Ramos (cell line): ENCODE results near the gene D2HGDH.
"Not testable (repeated sequence)": the region's sequence is repeated elsewhere in the genome, so short reads cannot be mapped to it uniquely, and the experiment has no call there.

Experiments used
- in situ Hi-C: fragments of 300-500 bp; cut with MboI; formaldehyde crosslinking; loops from one replicate; pipeline ENCODE4 v1.14.3; 2022; ENCODE audit warnings: low sequenced_read_pairs; ENCODE audit not compliant: unreplicated experiment

The D2HGDH gene

DNA sequence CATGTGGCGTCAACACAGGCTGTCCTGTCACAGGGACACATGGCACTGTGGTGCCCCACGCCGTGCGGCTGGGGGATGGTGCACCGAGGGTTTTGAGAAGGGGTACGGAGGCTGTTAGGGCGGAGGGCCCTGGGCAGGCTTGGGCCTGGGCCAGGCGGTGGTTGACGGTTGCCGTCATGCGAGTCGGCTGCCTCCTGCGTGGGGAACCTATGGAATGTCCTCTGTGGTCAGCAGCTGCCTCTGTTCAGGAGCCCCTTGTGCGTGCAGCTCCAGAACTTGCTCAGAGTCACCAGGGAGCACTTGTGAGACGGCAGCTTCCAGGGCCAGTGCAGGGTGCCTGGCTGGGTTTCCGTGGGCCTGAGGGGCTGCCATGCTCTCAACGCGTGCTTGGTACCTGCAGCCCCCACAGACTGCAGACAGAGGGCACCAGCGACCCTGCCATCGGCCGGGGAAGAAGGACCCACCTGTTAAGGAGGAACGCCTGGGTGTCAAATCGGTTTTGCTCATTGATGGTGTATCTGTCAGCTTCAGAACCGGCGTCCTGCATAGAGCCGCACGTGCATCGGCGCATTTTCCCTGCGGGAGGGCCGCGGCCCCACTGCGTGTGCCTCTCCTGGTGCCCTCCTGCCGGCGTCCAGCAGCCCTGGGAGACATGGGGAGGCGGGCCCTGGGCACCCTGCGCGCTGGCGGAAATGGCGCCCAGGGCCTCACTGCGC, 10.0 kb upstream of the D2HGDH start:
- in situ Hi-C loops: no loop called here

DNA sequence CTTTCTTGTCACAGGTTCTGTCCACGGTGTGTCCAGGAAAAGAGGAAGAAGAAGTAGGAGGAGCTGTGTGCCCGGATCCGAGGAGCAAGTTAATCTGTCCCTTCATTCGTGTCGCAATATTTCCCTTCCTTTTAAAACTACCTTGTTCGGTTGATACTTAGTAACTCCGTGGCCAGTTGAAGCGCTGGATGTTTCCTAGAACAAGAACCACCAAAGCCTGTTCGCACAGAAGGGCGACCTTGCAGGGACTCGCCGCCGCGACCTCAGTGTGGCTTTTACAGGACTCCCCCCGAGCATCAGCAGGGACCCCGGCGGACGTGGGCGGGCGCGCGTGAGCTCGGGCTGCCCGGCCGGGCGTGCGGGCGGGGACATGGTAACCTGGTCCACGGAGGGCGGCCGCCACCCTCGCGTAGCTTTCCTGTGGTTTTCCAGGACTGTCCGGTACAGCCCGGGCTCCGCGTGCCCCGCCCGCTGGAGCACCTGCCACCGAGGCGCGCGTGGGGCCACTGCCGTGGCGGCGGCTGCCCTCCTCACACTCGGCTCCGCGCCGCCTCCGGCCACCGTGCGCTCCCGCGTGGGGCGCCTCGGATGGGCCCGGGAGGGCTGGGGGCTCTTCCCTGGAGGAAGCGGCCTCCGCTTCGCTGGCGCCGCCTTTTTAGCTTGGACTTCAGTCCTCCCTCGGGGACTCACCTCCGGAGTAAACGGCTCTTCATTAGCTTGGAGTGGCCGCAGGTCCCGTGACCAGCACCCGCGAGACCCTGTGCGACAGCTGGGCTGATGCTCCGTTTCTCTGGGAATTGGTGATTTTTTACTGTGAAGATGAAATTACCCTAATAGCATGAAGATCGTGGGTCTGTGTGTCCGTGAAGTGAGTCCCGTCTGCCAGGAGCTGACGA, 9.2 kb upstream of the D2HGDH start:
- in situ Hi-C loops: no loop called here

DNA sequence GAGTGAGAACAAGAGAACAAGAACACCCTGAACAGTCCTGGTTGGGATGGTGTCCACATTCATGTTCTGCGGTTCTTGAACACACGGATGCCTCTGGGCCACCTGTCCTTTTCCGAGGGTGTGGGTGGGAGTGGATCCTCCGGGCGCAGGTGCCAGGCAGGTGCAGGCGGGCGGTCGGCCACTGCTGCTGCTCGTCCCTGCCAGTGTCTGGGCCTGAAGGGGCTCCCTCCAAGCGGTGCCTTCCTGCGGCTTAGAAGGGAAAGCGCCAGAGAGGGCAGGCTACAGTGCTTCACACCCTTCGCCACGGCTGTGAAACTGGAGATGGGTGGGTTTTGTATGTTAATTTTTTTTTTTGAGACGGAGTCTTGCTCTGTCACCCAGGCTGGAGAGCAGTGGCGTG, 8.0 kb upstream of the D2HGDH start:
- in situ Hi-C loops: no loop called here

DNA sequence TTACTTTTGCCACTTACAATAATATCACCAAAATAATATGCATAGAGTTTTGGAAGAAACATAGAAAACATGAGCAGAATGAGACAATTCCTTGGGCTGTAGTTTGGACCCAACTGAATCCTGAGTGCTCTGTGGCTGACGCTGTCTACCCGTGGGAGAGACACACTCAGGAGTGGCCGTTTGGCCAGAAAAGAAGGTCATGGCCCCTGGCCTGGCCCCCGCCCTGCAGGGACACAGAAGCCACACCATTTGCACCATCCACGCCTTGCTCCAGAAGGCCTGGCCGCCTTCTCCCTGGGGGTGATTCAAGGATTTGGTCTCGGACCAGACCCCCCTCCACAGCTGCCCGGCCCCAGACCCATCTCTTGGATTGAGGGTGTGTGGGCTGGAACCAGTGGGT, 6.4 kb upstream of the D2HGDH start:
- in situ Hi-C loops: no loop called here

DNA sequence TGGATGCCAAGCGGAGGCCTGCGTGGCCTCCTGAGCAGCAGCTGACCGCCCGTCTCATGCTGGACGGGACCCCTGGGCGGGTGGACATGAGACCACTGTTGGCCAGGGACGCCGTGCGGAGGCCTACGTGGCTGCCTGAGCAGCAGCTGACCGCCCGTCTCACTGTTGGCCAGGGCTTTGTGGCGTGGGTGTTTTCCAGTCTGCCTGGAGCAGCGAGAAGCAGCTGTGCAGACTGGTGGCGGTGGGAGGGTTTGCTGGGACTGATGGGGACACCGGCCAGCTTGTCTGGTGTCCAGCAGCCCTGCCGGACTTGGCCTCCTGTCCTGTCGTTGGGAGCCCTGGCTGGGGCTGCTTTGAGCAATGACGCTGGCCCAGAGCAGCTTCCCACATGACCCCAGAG, 5.8 kb upstream of the D2HGDH start:
- in situ Hi-C loops: no loop called here

DNA sequence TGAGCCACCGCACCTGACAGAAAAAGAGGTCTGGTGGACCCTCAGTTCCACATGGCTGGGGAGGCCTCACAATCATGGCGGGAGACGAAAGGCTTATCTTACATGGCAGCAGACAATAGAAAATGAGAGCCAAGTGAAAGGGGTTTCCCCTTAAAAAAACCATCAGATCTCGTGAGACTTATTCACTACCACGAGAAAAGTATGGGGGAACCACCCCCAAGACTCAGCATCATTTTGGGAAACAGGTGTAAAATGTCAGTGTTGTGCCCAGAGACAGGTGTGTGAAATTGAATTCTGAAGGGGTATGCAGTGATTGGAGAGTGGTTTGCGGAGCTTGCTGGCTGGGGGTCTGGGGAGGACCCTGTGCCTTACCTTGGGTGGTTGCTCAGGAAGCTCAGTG, 4.6 kb upstream of the D2HGDH start:
- in situ Hi-C loops: no loop called here

DNA sequence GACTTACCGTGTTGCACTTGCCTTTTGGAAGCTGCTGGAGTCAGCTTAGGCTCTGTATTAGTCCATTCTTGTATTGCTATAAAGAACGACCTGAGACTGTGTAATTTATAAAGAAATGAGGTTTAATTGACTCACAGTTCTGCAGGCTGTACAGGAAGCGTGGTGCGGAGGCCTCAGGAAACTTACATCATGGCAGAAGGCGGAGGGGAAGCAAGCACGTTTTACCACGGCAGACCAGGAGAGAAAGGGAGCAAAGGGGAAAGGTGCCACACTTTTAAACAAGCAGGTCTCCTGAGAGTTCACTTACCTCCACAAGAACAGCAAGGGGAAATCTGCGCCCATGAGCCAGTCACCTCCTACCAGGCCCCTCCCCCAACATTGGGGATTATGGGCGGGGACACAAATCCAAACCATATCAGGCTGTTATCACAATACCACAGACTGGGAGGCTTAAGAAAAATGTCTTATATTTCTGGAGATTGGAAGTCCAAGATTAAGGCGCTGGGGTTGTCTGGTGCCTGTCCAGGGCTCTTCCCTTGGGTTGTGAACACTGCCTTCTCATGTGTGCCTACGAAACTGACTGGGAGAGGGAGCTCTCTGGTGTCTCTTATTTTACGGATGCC, 3.6 kb upstream of the D2HGDH start:
- in situ Hi-C loops: no loop called here

DNA sequence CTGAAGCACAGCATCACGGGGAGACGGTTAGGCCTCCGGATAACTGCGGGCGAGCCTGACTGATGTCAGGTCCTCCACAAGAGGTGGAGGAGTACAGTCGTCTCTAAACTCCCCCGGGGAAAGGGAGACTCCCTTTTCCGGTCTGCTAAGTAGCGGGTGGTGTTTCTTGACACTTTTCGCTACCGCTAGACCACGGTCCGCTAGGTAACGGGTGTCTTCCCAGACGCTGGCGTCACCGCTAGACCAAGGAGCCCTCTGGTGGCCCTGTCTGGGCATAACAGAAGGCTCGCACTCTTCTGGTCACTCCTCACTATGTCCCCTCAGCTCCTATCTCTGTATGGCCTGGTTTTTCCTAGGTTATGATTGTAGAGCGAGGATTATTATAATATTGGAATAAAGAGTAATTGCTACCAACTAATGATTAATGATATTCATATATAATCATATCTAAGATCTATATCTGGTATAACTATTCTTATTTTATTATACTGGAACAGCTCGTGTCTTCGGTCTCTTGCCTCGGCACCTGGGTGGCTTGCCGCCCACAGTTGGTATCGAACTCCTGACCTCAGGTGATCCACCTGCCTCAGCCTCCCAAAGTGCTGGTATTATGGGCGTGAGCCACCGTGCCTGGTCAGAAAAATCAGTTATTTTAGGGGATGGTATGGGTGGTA, 1.8 kb upstream of the D2HGDH start:
- in situ Hi-C loops: not testable (repeated sequence)

DNA sequence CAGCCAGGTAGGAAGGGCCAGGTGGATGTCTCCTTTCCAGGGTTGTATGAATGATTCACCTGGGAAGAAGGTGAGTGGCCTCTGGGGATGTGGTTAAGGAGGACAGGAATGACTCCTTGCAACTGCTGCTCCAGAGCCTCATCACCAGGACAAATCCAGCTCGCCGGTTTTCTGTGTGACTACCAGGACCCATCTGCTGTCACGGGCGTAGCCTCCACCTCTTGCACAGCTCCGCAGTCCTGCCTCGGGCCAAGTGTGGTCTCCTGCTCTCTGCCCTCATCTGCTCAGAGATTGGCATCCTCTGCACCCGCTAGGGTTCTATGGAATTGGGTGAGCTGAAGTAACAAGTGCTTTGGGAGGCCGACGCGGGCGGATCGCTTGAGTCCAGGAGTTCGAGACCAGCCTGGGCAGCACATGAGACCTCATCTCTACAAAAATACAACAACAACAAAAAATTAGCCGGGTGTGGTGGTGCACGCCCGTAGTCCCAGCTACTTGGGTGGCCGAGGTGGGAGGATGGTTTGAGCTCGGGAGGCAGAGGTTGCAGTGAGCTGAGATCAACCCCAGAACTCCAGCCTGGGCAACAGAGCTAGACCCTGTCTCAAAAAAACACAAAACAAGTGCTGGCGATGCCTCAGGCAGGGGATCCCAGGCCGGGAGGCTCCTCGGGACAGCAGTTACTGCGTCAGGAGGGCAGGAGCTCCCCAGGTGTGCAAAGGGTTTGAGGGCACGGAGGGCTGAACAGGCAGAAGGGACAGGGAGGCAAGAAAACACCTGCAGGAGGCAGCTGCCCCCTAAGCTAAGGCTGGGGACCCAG, 831 bp upstream of the D2HGDH start:
- in situ Hi-C loops: no loop called here

DNA sequence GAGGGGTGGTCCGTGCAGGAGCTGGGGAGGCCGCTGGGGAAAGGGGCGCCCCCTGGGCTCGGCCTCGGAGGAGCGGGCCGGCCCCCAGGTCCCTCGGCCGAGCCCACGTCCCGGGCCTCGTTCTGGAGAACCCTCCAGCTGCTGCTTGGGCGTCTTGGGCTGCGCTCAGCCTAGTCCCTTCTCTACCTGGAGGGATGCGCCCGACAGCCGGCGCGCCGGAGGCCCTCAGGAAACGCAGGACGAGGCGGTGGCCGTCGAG, 293 bp upstream of the D2HGDH start:
- in situ Hi-C loops: no loop called here

DNA sequence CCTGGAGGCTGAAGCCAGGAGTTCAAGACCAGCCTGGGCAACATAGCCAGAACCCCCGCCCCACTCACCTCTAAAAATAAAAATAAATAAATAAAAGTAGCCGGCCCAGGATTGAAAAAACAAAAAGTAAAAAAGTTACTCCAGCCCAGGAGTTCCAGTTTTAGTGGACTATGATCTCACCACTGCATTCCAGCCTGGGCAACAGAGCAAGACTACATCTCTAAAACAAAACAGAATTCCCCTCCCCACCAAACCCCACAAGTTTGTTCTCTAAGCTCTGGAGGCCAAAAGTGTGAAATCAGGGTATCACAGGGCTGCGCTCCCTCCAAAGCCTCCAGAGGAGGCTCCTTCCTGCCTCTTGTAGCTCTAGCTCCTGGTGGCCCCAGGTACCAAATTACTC, 1.7 kb downstream of the D2HGDH start:
- in situ Hi-C loops: no loop called here

DNA sequence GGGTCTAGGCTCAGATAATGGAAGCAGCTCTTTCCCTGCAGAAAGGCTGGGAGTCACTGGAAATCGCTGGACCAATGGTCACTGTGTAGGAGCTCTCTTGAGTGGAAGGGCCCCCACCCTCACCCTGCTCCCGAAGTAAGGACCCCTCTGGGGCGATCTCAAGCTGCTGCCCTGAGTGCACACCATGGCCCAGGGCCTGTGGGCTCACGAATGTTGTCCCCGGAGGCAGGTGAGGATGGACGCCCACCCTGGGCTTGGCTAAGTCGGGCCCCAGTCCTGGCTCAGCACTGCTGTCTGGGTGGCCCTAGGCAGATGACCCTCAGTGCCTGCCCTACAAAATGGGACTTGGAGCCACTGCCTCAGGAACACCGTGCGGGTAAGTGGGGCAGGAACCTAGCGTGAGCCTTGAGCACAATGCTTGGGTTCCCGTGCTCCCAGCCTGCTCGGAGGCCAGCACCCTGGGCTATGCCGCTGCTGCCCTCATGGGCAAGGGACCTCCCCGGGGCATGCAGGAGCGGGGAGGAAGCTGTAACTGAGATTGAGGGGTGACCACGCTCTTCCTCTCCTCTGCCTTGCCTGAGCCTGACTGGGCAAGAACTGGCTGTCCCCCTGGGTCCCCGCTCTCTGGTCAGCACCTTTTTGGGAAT, 3.7 kb downstream of the D2HGDH start:
- in situ Hi-C loops: no loop called here

DNA sequence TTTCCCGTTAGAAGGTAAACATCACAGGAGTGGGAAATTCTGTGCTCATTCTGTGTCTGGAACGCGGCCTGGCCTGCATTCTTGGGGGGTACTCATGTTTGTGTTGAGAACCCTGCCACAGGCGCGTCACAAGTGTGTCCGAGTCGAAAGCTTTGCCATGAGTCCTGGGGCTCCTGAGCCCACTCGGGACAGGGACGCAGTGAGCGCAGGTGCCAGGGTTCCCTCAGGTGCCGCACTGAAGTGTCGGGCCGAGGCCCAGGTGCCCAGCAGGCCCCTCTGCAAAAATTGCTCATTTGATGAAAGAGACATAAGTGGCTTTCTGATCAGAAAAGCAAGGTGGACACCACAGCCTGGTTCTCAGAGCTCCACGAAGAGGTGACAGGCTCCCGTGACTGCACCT, 4.7 kb downstream of the D2HGDH start:
- in situ Hi-C loops: no loop called here

DNA sequence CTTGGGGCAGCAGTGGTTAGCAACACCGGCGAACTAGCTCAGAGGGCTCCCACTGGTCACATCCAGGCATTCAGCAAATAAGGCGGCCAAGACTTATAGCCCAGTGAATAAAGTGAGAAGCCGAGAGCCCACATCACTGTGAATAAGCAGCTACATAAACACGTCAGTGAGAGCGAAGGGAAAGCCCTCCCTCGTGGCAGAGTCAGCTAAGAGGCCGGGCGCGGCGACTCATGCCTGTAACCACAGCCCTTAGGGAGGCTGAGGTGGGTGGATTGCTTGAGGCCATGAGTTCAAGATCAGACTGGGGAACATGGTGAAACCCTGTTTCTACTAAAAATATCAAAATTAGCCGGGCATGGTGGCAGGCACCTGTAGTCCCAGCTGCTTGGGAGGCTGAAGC, 5.2 kb downstream of the D2HGDH start:
- in situ Hi-C loops: no loop called here

DNA sequence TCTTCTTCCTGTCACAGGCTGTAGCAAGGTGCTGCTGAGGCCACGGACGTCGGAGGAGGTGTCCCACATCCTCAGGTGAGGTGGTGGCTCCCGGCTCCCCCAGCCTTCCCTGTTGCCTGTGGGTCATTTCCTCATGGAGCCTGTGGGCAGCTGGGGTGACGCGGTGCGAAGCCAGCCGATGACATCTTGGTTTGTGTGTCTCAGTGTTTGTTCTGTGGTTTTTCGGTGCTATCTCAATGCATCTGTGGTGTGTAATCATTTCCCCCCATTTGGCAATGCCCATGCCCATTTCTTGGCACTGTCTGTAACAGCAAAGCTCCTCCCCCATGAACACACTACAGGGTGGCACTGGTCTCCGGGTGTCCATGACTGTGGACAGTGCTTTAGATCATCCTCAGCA, 6.6 kb downstream of the D2HGDH start:
- in situ Hi-C loops: no loop called here

DNA sequence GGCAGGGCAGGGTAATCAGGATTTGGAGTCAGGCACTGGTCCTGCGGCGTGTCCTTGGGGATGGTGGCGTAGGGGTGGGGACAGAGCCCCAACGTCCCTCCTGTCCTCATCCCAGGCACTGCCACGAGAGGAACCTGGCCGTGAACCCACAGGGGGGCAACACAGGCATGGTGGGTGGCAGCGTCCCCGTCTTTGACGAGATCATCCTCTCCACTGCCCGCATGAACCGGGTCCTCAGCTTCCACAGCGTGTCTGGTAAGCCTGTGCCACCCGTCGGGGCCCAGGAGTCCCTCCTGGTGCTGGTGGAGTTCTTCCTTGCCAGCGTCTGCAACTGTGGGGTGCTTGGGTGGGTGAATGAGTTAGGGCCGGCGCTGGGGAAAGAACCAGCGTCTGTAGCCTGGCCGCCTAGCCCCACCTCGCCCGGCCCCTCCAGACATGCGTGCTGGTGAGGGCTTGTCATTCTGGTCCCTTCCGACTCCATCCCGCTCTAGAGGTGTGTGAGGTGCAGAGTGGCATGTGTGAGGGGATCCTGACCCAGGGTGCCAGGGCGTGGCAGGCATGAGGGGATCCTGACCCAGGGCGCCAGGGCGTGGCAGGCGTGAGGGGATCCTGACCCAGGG, 8.0 kb downstream of the D2HGDH start:
- in situ Hi-C loops: no loop called here

DNA sequence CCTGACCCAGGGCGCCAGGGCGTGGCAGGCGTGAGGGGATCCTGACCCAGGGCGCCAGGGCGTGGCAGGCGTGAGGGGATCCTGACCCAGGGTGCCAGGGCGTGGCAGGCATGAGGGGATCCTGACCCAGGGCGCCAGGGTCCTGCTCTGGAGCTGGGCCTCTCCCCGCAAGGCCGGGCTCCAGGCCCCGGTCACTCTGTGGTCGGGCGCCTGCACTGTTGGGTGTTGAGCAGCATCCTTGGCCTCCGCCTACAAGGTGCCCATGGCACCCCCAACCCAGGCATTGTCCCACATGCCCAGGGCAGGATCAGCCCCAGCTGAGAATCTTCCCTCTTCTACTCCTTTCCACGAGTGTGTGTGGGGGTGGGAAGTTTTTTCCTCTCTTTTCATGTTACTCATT, 8.6 kb downstream of the D2HGDH start:
- in situ Hi-C loops: not testable (repeated sequence)

DNA sequence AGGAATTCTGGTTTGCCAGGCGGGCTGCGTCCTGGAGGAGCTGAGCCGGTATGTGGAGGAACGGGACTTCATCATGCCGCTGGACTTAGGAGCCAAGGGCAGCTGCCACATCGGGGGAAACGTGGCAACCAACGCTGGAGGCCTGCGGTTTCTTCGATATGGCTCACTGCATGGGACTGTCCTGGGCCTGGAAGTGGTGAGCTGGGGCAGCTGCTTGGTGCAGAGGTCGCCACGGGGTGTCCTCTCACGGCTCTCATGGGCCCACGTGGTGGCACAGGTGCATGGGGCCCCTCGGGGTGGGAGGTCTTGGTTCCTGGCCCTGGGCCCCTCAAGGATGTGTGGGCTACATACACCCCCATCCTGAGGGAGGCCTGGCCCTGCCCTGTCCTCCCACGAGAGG, 9.2 kb downstream of the D2HGDH start:
- in situ Hi-C loops: no loop called here

DNA sequence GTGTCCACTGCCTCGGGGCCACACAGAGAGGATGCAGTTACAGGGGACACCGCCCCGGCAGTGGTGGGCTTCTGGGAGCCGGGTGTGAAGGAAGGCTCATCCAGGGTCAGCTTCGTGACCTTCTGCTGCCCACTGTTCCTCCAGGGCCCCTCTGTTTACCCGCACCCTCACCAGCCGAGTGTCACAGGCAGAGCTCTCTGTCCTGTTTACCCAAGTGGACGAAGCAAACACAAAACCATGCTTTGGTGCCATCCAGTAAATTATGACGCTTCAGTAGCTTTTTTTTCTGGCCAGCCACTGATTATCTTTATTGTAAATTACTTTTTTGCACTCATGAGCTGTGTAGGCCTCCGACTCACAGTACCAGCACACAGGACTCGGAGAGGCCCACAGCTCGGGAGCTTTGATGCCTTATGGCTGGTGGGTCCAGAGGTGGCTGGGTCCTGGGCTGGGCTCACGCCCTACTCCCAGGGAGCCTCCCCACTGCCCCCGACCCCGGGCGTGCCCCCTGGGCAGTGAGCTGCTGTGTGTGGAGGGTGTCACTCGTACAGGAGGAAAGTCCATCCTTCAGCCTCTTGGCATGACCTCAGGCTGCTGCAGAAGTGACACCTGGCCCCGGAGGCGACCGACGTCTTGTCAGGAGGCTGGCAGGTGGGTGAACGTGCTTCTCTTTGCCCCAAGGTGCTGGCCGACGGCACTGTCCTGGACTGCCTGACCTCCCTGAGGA, 9.8 kb downstream of the D2HGDH start:
- in situ Hi-C loops: no loop called here
